D721Med (cell line): ENCODE data around the gene NR1H4.

Source experiments
- DNase-seq: peaks from one replicate; pipeline ENCODE4 v3.0.0; 2011; ENCODE audit warnings: low spot score; ENCODE audit not compliant: insufficient read length
- FAIRE-seq: peaks from 2 replicates; lab custom pipeline; 2011; peaks lifted over from hg19 to GRCh38; lab: Jason Lieb, UNC
- TF ChIP-seq, protein P1 (sequence below): IDR thresholded peaks from 2 replicates; pipeline ENCODE4 v1.5.1; 2012; ENCODE audit warnings: mild to moderate bottlenecking, control low read depth; ENCODE audit not compliant: insufficient read depth; ENCODE audit errors: missing control alignments

The NR1H4 gene

DNA sequence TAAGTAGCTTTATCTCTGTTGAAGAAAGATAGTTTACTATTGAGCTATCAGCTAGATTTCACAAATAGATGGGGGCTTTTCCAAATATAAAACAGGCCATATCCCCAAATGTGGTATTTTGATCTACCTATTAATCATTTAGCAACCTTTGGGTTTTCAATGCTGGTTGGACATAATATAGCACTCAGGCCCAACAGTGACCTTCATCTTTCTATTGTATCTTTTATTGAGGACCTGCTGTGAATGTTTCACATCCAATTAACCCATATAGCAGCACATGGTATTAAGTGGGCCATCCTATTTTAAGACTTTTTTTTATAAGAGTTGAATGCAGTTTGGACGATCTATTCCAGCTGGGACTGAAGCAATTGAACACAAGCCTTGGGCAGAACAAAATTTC lies 10.0 kb upstream of the NR1H4 start:
- DNase-seq (no peak), FAIRE-seq (no peak)
- TF ChIP-seq, protein P1, sequence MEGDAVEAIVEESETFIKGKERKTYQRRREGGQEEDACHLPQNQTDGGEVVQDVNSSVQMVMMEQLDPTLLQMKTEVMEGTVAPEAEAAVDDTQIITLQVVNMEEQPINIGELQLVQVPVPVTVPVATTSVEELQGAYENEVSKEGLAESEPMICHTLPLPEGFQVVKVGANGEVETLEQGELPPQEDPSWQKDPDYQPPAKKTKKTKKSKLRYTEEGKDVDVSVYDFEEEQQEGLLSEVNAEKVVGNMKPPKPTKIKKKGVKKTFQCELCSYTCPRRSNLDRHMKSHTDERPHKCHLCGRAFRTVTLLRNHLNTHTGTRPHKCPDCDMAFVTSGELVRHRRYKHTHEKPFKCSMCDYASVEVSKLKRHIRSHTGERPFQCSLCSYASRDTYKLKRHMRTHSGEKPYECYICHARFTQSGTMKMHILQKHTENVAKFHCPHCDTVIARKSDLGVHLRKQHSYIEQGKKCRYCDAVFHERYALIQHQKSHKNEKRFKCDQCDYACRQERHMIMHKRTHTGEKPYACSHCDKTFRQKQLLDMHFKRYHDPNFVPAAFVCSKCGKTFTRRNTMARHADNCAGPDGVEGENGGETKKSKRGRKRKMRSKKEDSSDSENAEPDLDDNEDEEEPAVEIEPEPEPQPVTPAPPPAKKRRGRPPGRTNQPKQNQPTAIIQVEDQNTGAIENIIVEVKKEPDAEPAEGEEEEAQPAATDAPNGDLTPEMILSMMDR, result no peak

DNA sequence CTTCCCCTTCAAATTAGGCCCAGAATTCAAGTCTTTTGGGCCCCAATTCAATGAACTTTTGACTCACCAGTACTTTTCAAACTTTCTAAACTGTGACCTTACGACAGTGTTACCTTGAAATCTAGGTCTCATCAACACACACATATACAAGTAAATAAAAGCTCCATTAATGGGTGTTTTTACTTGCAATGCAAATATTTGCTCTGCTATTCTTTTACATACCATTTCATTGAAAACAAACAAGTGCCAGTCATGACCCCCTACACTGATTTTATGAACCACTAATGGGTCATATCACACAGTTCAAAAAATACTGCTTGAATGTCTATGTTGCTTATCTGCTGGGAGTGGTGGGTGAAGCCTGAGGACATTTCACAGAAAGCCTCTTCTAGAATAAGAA lies 9.1 kb upstream of the NR1H4 start:
- DNase-seq, result no peak

DNA sequence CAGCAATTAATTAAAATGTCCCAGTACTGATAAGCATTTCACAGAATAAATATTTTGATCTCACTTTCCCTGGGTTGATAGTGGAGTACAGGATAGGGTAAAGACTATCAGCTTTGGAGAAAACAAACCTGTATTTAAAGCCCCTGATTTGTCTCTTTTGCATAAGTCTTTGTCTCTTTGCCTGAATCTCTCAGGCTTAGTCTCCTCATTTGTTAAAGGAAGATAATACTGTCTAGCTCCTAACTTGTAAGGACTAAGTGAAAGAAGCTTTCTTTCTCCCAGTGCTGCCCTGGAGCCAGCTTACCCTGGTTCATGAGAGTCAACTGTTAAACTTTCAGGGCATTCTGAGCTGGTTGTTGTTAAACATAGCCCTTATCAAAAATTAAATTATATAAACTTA lies 5.5 kb upstream of the NR1H4 start:
- FAIRE-seq (no peak), DNase-seq (no peak)
- TF ChIP-seq, protein P1, result no peak

More for the DNA sequence above, 9.1 kb upstream of the NR1H4 start:
- TF ChIP-seq, protein P1, result no peak
- no peak for FAIRE-seq

DNA sequence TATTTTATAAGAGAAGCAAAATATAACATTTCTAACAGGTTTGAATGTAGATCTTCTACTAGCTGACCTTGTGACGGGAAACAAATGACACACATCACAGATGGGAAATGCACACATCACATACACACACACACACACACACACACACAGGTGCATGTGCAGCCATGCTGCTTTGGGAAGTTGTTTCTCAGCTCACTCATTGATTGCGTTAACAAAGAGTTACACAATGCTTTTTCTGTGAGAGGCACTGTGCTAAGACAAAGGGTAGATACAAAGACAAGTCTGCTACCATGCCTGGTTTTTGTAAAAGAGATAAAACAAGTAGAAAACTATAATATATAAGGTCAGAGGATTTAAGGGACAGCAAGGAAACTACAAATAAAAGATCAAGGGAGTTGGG lies 1.3 kb upstream of the NR1H4 start:
- FAIRE-seq (no peak), DNase-seq (no peak)
- TF ChIP-seq, protein P1, result no peak

DNA sequence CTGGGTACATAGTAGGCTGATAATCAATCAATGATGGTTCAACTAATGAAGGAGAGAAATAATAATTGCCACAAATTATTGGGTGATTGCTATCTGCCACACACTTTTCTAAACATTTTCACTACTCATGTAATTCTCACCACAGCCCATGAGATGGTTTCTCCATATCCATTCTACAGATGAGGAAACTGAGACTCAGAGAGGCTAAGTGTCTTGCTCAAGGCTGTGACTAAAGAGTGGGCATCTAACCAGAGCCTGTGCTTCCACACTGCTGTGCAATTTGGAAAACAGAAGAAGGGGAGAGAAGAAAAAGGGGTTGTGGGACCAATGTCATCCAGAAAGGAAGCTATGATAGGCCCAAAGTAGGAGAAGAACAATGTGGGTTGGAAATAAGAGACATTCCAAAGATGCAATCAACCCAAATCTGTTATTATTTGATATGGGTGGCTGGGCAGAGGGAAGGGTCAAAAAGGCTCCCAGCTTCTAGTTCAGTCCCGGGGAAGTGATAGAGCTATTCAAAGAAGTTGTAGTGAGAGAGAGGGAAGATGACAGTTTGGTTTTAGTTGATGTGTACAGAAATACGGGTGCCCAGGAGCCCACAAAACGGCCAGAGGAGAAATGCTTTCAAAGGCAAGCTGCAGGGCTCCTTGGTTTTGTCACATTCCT lies 483 bp upstream of the NR1H4 start:
- TF ChIP-seq, protein P1, result no peak
- FAIRE-seq (no peak), DNase-seq (no peak)

DNA sequence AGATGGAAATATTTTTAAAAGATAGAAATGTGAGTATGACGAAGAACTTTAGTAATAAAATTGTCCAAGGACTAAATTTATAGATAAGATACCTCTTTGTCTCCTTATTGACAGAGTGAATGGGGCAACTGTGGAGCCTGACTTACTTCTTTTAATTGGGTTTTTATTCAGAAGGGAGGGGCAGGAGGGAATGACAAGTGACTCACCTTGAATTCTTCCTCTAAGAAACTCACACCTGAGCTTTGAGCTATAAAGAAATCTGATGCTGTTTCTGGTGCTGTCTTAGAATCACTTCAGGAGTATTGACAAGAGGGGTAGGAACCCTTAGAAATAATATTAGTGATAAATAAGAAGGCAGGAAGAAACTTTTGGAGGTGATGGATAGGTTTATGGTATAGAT lies 951 bp downstream of the NR1H4 start:
- TF ChIP-seq, protein P1, result no peak
- no peak for FAIRE-seq
- no peak for DNase-seq

DNA sequence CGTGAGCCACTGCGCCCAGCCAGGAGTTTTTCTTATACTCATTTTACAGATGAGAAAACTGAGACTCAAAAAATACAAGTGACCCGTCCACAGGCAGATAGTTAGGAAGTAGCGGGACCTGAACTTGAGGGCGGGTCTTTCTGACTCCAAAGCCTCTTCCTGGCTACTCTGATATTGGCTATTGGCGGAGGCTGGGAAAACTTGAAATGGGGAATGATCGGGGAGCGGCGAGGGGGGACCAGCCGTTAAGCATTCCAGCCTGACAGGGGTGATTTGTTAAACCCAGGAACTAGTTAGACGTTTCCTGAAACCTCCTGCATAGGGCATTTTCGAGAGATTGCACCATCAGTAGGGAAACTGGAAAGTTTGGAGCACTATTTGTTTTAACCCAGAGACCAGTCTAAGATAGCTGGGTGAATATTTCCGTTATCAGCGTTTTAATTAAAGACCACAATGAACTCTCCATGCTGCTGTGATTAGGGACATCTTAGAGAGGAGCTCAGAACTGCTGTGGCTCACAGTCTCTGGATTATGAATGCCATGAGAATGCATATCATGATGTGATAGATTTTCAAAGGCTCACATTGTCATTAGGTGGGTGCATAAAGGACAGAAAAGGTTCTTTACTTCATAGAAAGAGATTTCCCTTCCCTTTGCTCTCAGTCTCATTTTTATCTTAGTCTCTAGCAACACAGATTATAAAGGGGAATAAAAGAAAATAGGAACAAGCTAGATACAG lies 2.5 kb downstream of the NR1H4 start:
- TF ChIP-seq, protein P1, result no peak
- no peak for FAIRE-seq
- no peak for DNase-seq
